ENCODE results near the gene TRPM3.

DNA sequence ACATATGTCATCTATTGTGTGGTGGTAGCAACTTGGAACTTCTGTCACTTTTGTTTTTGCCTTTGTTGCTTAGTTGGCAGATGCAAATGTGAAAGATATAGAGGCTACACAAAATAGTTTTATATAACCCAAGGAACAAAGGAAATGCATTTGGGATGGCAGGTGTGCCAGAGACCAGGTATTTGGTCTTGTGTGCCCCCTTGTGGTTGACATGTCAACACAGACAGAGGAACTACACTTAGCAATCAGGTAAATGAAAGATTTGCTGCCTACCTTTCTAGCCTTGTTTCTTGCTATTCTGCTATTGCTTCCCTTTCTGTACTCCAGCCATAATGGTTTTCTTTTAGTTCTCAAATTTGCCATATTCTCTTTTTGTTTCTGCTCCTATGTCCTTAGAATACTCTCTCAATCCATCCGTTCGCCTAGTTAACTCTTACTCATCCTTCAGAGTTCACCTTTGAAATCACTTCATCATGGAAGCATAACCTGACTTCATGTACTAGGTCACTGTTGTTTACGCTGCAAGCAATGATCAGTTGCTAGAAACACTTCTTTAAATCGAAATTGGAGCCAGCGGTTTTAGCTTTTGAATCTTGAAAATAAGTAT lies 119.5 kb downstream of the TRPM3 start:
- TF ChIP-seq, protein P1, sequence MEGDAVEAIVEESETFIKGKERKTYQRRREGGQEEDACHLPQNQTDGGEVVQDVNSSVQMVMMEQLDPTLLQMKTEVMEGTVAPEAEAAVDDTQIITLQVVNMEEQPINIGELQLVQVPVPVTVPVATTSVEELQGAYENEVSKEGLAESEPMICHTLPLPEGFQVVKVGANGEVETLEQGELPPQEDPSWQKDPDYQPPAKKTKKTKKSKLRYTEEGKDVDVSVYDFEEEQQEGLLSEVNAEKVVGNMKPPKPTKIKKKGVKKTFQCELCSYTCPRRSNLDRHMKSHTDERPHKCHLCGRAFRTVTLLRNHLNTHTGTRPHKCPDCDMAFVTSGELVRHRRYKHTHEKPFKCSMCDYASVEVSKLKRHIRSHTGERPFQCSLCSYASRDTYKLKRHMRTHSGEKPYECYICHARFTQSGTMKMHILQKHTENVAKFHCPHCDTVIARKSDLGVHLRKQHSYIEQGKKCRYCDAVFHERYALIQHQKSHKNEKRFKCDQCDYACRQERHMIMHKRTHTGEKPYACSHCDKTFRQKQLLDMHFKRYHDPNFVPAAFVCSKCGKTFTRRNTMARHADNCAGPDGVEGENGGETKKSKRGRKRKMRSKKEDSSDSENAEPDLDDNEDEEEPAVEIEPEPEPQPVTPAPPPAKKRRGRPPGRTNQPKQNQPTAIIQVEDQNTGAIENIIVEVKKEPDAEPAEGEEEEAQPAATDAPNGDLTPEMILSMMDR (IDR thresholded peaks at IDR 0.05; ENCODE audit: low read depth, low read length, missing input control) = peak; percentile 55
- TF ChIP-seq ATF3 (IDR thresholded peaks at IDR 0.05) (no peak), SP1 (IDR thresholded peaks at IDR 0.05) (no peak), HNF4A (conservative IDR thresholded peaks at IDR 0.05) (no peak)

All from liver (tissue), 3 donors.